Activated naive CD8-positive, alpha-beta T cell treated with anti-CD3 and anti-CD28 coated beads, Interleukin-2, amount 10 ng/mL, durations not matched to agents 7 days and 5 days (primary cell): ENCODE results near the gene HCK. TPM values are rescaled to one million over a fixed set of nuclear protein-coding genes. Genes with fewer than 3 reads are reported as not detected.

Experiments
- ATAC-seq: fragments of 150-1000 bp; cut with Tn5 transposase; one replicate; pipeline ENCODE4 v1.10.0; 2021; ENCODE audit warnings: low read depth, moderate library complexity
- POLR2A ChIA-PET: fragments of 350-600 bp; sonication (Branson Sonifier 250); formaldehyde crosslinking; loops from one replicate; lab custom pipeline; 2021; ENCODE audit warnings: antibody characterized with exemption; lab: Charles Lee
- DNase-seq: peaks from one replicate; pipeline ENCODE4 v3.0.0; 2021
- H3K27ac Mint-ChIP-seq: one replicate; pipeline ENCODE4 v1.8.0; 2022; ENCODE audit warnings: mild to moderate bottlenecking, mixed read lengths
- H3K27me3 Mint-ChIP-seq: one replicate; pipeline ENCODE4 v1.8.0; 2022; ENCODE audit warnings: mild to moderate bottlenecking, moderate library complexity, mixed read lengths
- H3K36me3 Mint-ChIP-seq: one replicate; pipeline ENCODE4 v1.8.0; 2021; ENCODE audit warnings: mild to moderate bottlenecking, mixed read lengths
- H3K4me1 Mint-ChIP-seq: one replicate; pipeline ENCODE4 v1.8.0; 2021; ENCODE audit warnings: mixed read lengths
- H3K4me3 Mint-ChIP-seq: one replicate; pipeline ENCODE4 v1.8.0; 2022; ENCODE audit warnings: mild to moderate bottlenecking, moderate library complexity, mixed read lengths
- H3K9me3 Mint-ChIP-seq: one replicate; pipeline ENCODE4 v1.8.0; 2021; ENCODE audit warnings: mixed read lengths
- total RNA-seq, 2 experiments: library from RNA; stranded (reverse); gene quantifications; one replicate each; pipeline ENCODE4 v1.2.3, GENCODE V29; 2021

HCK gene
- total RNA-seq, result under 1 TPM; 0.61 to 0.79 TPM

DNA sequence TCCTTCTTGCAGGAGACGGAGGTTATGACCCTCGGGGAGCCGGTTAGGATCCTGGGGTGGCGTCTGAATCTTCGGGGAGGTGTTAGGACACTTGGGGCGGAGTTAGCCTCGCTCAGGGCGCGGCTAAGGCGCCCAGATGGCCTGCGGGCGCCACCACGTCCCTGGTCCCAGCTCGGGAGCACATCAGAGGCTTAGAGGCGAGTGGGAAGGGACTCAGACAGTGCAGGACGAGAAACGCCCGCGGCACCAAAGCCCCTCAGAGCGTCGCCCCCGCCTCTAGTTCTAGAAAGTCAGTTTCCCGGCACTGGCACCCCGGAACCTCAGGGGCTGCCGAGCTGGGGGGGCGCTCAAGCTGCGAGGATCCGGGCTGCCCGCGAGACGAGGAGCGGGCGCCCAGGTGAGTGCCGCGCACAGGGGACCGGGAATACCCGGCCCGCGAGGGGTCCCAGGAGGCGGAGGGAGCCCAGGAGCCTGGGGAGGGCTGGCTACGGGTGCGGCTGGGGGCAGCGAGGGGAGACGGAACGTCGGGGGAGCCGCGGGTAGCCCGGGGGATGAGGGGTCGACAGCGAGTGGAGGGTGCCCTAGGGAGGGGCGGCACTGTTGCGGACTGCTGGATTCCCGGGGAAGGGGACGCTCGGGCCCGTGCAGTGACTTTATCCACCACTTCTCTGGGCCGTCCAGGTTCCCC, at the start of gene HCK:
Gene HCK (plus strand): TSS at position 153 of the 688 bp plus-strand sequence.
- ATAC-seq (peak; percentile 54), DNase-seq (peak; percentile 36)
- H3K27ac Mint-ChIP-seq, result no peak within 1 kb of the TSS
- H3K4me3 Mint-ChIP-seq, result peak within 1 kb of the TSS; percentile 54
- no peaks in the 10 kb centered on the region for H3K36me3 Mint-ChIP-seq
- H3K9me3 Mint-ChIP-seq, result no peaks in the 10 kb centered on the region
- POLR2A ChIA-PET, result no interaction called here
- peaks cover 15% of the 10 kb centered on the region for H3K4me1 Mint-ChIP-seq
- peaks cover 73% of the 10 kb centered on the region for H3K27me3 Mint-ChIP-seq

DNA sequence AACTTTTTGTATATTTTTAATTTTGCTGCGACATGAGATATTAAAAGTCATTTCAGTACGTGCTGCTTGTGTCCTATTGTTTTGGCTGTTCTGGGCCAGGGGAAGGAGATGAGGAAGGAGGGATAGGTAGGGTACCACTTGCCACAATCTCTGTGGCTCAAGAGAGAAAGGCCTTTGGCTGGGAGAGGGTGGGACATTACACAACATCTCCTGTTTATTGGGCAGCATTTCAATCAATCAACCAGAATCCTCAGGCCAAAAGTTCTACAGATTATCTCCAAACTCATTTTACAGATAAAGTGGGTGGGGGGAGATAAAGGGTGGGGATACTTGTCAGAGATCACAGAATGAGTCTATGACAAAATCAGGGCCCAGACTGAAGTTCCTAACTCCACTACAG, 48.7 kb upstream of the HCK start:
- no peaks in the 10 kb centered on the region for H3K9me3 Mint-ChIP-seq
- H3K27ac Mint-ChIP-seq, result no peak overlapping the region
- peaks cover 8% of the 10 kb centered on the region for H3K27me3 Mint-ChIP-seq
- DNase-seq (no peak), ATAC-seq (no peak)
- H3K36me3 Mint-ChIP-seq, result no peaks in the 10 kb centered on the region
- no peak overlapping the region for H3K4me3 Mint-ChIP-seq
- POLR2A ChIA-PET, result no interaction called here
- peaks cover 9% of the 10 kb centered on the region for H3K4me1 Mint-ChIP-seq

DNA sequence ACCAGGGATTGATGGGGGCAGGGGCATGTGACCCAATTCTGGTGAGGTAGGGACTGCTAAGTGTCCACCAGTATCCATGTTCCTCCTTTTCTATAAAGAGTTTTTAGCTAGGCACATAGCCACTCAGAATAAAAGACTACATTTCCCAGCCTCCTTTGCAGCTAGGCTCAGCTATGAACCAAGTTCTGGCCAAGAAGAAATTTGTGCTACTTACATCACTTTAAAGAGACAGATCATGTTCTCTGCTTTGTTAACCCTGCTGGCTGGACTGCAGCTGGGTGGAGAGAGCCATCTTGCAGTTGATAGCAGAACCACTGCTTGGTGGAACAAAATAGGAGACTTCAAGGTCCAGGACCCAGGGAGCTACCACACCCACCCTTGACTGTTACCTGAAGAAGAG, 47.1 kb upstream of the HCK start:
- Mint-ChIP-seq H3K36me3 (no peaks in the 10 kb centered on the region), H3K4me1 (peaks cover 9% of the 10 kb centered on the region), H3K9me3 (no peaks in the 10 kb centered on the region), H3K4me3 (no peak overlapping the region), H3K27me3 (peaks cover 9% of the 10 kb centered on the region), H3K27ac (no peak overlapping the region)
- POLR2A ChIA-PET, result interaction anchor here (0.9 kb wide), 1 partner anchor 53 kb away, joined by 3 read pairs; the partner anchor contains the start of gene PDRG1
- ATAC-seq (no peak), DNase-seq (no peak)

DNA sequence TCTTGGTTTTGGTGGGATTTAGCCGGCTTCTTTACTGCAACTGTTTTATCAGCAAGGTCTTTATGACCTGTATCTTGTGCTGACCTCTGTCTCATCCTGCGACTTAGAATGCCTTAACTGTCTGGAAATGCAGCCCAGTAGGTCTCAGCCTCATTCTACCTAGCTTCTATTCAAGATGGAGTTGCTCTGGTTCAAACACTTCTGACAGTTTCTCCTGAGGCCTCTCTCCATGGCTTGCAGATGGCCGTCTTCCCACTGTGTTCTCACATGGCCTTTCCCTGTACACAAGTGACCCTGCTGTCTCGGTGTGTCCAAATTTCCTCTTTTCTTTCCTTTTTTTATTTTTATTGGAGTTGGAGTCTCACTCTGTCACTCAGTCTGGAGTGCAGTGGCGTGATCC, 46.0 kb upstream of the HCK start:
- no peak for DNase-seq
- Mint-ChIP-seq H3K36me3 (no peaks in the 10 kb centered on the region), H3K27ac (no peak overlapping the region), H3K9me3 (no peaks in the 10 kb centered on the region), H3K4me3 (no peak overlapping the region), H3K27me3 (peaks cover 11% of the 10 kb centered on the region), H3K4me1 (peaks cover 9% of the 10 kb centered on the region)
- ATAC-seq, result no peak
- POLR2A ChIA-PET, result no interaction called here

DNA sequence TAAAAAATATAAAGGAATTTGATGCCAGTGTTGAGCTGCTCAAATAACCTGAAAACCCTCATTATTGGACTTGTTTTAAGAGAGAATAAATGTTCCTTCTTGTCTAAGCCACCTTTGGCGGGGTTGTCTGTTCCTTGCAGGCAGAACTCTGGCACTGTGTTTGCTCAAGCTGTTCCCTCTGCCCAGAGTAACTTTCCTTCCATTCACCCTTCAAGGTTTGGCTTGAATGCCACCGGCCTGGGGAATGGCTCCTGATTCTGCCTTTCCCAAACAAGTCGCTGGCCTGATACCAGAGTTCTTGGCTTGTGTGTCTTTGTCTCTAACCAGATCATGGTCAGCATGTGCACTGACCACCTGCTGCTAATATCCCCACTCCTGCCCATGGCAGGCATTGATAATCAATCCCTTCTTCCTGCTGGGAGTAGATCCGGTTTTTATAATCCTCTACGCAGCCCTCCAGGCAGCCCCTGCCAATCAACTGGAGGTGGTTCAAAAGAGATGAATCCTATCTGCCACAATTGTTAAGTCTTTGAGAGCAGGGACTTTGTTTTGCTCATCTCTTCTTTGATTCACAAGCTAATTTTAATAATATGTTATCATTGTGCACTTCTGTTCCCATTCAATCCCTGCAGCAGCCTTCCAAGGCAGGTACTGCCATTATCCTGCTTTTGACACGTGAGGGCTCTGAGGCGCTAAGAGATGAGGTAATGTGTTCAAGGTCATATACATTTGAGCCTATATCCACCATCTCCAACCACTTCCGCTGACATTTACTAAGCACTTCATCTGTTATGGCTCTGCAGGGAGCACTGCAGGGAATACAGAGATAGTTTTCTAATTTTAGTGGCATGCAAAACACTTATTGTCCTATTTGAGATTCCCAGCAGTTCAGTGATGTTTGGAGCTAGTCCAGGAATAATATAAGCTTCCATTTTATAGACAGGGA, 44.9 kb upstream of the HCK start:
- Mint-ChIP-seq H3K4me1 (peaks cover 9% of the 10 kb centered on the region), H3K27ac (no peak overlapping the region), H3K4me3 (no peak overlapping the region), H3K27me3 (peaks cover 14% of the 10 kb centered on the region), H3K36me3 (no peaks in the 10 kb centered on the region), H3K9me3 (no peaks in the 10 kb centered on the region)
- ATAC-seq (no peak), DNase-seq (no peak)
- POLR2A ChIA-PET, result no interaction called here

DNA sequence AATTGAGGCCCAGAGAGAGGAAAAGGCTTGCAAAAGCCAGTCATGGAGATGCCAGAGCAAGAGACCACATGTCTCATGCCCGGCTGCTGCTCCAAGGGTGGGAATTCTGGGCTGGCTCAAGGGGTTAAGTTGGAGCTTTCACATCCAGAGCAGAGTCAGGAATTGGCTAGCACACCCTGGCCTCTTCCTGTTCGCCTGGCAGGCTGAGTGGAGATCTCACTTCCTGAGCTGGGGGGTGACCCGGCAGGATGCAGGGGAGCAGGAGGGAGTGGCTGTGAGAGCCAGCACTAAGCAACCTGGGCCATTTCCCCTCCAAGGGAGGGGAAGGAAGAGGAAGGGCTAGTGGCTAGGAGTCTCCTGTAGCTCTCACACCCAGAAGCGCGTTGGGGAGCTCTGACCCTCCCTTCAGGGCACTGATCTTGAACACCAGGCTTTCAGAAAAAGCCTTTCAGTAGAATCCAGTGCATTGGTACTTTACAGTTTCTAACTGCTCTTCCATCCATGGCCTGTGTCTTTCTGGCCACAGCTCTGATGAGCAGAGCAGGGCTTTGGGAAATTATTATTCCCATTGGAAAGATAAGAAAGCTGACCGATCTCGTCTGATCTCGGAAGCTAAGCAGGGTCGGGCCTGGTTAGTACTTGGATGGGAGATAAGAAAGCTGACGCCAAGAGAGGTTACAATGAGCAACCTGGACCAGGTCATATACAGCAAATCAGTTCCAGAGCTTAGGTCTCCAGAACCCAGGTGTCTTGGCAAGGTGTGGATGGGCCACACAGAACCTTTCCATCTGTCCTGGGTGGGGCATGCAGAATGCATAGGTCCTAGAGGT, 44.0 kb upstream of the HCK start:
- Mint-ChIP-seq H3K9me3 (no peaks in the 10 kb centered on the region), H3K4me1 (peaks cover 9% of the 10 kb centered on the region)

DNA sequence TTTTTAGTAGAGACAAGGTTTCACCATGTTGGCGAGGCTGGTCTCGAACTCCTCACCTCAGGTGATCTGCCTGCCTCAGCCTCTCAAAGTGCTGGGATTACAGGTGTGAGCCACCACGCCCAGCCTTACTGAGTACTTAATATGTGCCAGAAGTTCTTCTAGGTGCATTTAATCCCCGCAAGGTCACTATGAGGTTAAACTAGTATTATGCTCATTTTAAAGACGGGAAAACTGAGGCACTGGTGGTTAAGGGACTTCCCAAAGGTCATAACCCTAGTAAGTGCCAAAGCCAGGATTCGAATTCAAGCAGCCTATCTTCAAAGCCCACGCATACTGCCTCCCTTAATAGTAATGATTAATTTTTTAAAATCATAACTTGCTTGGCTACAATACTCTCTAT, 42.5 kb upstream of the HCK start:
- H3K9me3 Mint-ChIP-seq, result no peaks in the 10 kb centered on the region
- ATAC-seq (no peak), DNase-seq (no peak)
- H3K4me1 Mint-ChIP-seq, result peaks cover 9% of the 10 kb centered on the region
- H3K27ac Mint-ChIP-seq, result no peak overlapping the region
- POLR2A ChIA-PET, result no interaction called here
- H3K27me3 Mint-ChIP-seq, result peaks cover 18% of the 10 kb centered on the region
- no peaks in the 10 kb centered on the region for H3K36me3 Mint-ChIP-seq
- no peak overlapping the region for H3K4me3 Mint-ChIP-seq

More for the DNA sequence above, 44.0 kb upstream of the HCK start:
- H3K36me3 Mint-ChIP-seq, result no peaks in the 10 kb centered on the region
- ATAC-seq (peak; percentile 79), DNase-seq (no peak)
- H3K4me3 Mint-ChIP-seq, result no peak overlapping the region
- no peak overlapping the region for H3K27ac Mint-ChIP-seq
- peaks cover 14% of the 10 kb centered on the region for H3K27me3 Mint-ChIP-seq
- POLR2A ChIA-PET, result no interaction called here

DNA sequence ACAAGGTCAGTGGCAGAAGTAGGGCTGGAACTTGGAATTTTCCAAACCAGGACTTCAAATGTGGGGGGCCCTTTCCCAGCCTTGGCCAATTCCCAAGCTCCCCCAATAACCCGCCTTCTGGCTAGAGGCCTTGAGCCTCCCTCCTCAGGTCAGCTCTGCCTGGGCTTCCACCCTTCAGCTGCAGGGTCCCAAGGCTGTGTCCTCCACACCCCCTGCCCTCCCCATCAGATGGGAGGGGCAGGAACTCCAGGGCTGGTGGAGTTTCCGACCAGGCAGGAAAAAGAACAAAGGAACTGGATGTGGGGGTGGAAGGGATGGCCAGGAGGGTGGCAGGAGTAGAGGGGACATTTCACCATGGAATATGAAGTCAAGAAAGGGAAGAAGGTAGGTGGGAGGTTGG, 41.9 kb upstream of the HCK start, which contains the start of gene CCM2L:
Gene CCM2L (plus strand): TSS at position 338 of the 400 bp plus-strand sequence. CDS start 17 bp downstream, at position 355.
- POLR2A ChIA-PET, result interaction anchor here (0.6 kb wide), 1 partner anchor 411 kb away, joined by 3 read pairs; no protein-coding TSS in a partner anchor
- Mint-ChIP-seq H3K9me3 (no peaks in the 10 kb centered on the region), H3K36me3 (no peaks in the 10 kb centered on the region), H3K4me1 (peaks cover 9% of the 10 kb centered on the region), H3K27me3 (peaks cover 23% of the 10 kb centered on the region), H3K27ac (no peak within 1 kb of the TSS), H3K4me3 (no peak within 1 kb of the TSS)
- DNase-seq, result no peak
- no peak for ATAC-seq

DNA sequence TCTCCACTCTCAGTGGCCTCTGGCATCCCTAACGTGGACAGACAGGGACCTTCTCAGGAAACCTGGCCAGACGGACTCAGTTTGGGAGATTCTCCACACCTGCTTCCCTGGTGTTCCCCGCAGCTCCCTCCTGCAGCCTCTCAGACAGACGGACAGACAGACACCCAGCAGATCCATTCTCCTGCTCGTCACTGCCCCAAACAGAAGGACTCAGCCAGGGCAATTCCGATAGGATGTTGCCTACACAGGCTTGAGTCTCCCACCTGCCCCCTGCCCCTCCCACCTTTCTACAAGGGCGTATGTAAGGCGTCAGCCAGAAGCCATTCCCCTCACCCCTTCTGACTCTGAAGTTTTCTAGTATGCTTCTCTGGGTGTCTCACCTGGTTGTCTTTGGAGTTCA, 41.4 kb upstream of the HCK start:
- DNase-seq, result no peak
- no peak for ATAC-seq
- H3K36me3 Mint-ChIP-seq, result no peaks in the 10 kb centered on the region
- POLR2A ChIA-PET, result no interaction called here
- H3K4me3 Mint-ChIP-seq, result no peak overlapping the region
- H3K27me3 Mint-ChIP-seq, result peaks cover 26% of the 10 kb centered on the region
- peaks cover 9% of the 10 kb centered on the region for H3K4me1 Mint-ChIP-seq
- H3K9me3 Mint-ChIP-seq, result no peaks in the 10 kb centered on the region
- no peak overlapping the region for H3K27ac Mint-ChIP-seq

DNA sequence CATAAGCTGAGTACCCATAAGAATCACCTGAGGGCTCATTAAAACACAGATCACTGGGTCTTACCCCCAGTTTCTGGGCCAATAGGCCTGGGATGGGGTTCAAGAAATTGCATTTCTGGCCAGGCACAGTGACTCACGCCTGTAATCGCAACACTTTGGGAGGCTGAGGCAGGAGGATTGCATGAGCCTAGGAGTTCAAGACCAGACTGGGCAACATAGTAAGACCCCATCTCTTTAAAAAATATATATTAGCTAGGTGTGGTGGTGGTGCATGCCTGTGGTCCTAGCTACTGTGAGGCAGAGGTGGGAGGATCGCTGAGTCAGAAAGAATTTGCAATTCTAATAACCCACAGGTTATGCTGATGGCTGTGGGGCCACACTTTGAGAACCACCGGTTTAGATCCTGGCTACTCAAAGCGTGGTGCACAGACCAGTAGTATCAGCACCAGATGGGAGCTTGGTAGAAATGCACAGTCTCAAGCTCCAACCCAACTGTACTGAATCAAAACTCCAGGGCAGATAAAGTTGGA, 39.8 kb upstream of the HCK start:
- no peak overlapping the region for H3K27ac Mint-ChIP-seq
- peaks cover 30% of the 10 kb centered on the region for H3K27me3 Mint-ChIP-seq
- H3K9me3 Mint-ChIP-seq, result no peaks in the 10 kb centered on the region
- H3K36me3 Mint-ChIP-seq, result no peaks in the 10 kb centered on the region
- DNase-seq (no peak), ATAC-seq (no peak)
- peaks cover 9% of the 10 kb centered on the region for H3K4me1 Mint-ChIP-seq
- H3K4me3 Mint-ChIP-seq, result no peak overlapping the region
- POLR2A ChIA-PET, result no interaction called here

DNA sequence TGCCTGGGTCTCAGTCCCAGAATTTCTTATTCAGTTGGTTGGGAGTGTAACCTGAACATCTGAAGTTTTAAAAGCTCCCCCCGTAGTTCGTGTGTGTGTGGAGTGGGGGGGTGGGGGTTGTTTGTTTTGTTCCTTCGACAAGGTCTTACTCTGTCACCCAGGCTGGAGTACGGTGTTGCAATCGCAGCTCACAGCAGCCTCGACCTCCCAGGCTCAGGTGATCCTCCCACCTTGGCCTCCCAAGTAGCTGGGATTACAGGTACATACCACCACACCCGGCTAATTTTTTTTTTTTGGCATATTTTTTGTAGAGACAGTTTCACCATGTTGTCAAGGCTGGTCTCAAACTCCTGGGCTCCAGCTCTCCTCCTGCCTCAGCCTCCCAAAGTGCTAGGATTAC, 38.7 kb upstream of the HCK start:
- ATAC-seq (no peak), DNase-seq (no peak)
- Mint-ChIP-seq H3K9me3 (no peaks in the 10 kb centered on the region), H3K36me3 (no peaks in the 10 kb centered on the region), H3K27ac (no peak overlapping the region), H3K4me1 (peaks cover under 1% of the 10 kb centered on the region), H3K27me3 (peaks cover 40% of the 10 kb centered on the region), H3K4me3 (no peak overlapping the region)
- POLR2A ChIA-PET, result no interaction called here

DNA sequence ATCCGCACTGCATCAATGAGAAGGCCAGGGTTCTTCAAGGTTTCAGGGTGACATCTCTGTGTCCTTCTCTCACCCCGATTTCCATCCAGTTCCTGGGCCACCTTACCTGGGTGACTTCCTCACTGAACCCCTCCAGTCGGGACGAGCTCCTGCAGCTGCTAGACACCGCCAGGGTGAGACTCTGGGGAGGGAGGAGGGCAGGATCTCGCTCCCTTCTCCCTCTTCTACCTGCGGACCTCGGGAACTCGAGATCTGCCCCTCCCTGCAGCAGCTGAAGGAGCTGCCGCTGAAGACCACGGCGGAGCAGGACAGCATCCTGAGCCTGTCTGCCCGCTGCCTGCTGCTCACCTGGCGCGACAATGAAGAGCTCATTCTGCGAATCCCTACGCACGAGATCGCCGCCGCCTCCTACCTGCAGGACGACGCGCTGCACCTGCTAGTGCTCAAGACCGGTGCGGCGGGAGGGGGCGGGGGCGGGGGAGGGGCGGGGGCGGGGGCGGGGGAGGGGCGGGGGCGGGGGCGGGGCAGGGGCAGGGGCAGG, 34.3 kb upstream of the HCK start:
- Mint-ChIP-seq H3K36me3 (peaks cover 3% of the 10 kb centered on the region), H3K4me1 (peaks cover 12% of the 10 kb centered on the region), H3K9me3 (no peaks in the 10 kb centered on the region), H3K27me3 (peaks cover 68% of the 10 kb centered on the region), H3K27ac (no peak overlapping the region), H3K4me3 (peak overlapping the region; percentile 62)
- DNase-seq (peak; percentile 49), ATAC-seq (peak; percentile 46)
- POLR2A ChIA-PET, result no interaction called here
